H9 (cell line): ENCODE measurements around the gene SDHA. TPM values are rescaled to one million over a fixed set of nuclear protein-coding genes. Genes with fewer than 3 reads are reported as not detected.
"Not testable (repeated sequence)": the region's sequence is repeated elsewhere in the genome, so short reads cannot be mapped to it uniquely, and the experiment has no call there.

ENCODE experiments used
- DNase-seq: peaks from one replicate; pipeline ENCODE4 v3.0.0-alpha.2; 2017
- H2AFZ ChIP-seq: one replicate; pipeline ENCODE4 v1.6.1; 2013; ENCODE audit warnings: mild to moderate bottlenecking, low read length, control low read depth, moderate library complexity
- H2AK5ac ChIP-seq: 2 replicates; pipeline ENCODE4 v1.6.1; 2013; ENCODE audit warnings: low read length, control low read depth, mixed read lengths; ENCODE audit not compliant: insufficient read length
- H2BK120ac ChIP-seq: one replicate; pipeline ENCODE4 v1.6.1; 2013; ENCODE audit warnings: low read depth, mild to moderate bottlenecking, low read length, control low read depth, inconsistent platforms; ENCODE audit not compliant: poor library complexity, severe bottlenecking
- H2BK12ac ChIP-seq: 2 replicates; pipeline ENCODE4 v1.6.1; 2013; ENCODE audit warnings: low read length, control low read depth, mixed read lengths, low read depth; ENCODE audit not compliant: insufficient read length
- H2BK15ac ChIP-seq: 2 replicates; pipeline ENCODE4 v1.6.1; 2013; ENCODE audit warnings: low read depth, low read length, control low read depth
- H2BK20ac ChIP-seq: one replicate; pipeline ENCODE4 v1.6.1; 2013; ENCODE audit warnings: low read depth, mild to moderate bottlenecking, low read length, control low read depth, inconsistent platforms; ENCODE audit not compliant: poor library complexity, severe bottlenecking
- H2BK5ac ChIP-seq: 2 replicates; pipeline ENCODE4 v1.6.1; 2013; ENCODE audit warnings: low read length, control low read depth, mixed read lengths; ENCODE audit not compliant: insufficient read length
- H3K14ac ChIP-seq: 2 replicates; pipeline ENCODE4 v1.6.1; 2013; ENCODE audit warnings: low read length, control low read depth; ENCODE audit not compliant: insufficient read depth
- H3K18ac ChIP-seq: 2 replicates; pipeline ENCODE4 v1.6.1; 2013; ENCODE audit warnings: low read depth, mild to moderate bottlenecking, mixed read lengths, low read length, control low read depth; ENCODE audit not compliant: insufficient read length
- H3K23ac ChIP-seq: 2 replicates; pipeline ENCODE4 v1.6.1; 2013; ENCODE audit warnings: low read length, control low read depth, mixed read lengths, low read depth; ENCODE audit not compliant: insufficient read length
- H3K23me2 ChIP-seq: 2 replicates; pipeline ENCODE4 v1.6.1; 2013; ENCODE audit warnings: low read depth, mild to moderate bottlenecking, mixed read lengths, low read length, control low read depth; ENCODE audit not compliant: insufficient read length, poor library complexity, severe bottlenecking
- H3K27ac ChIP-seq: 2 replicates; pipeline ENCODE4 v1.5.1; 2013; ENCODE audit warnings: low read length, control low read depth, mixed read lengths, low read depth; ENCODE audit not compliant: insufficient read length
- H3K27me3 ChIP-seq: 2 replicates; pipeline ENCODE4 v1.6.1; 2013; ENCODE audit warnings: low read length, control low read depth, inconsistent platforms; ENCODE audit not compliant: insufficient read depth
- H3K4ac ChIP-seq: 2 replicates; pipeline ENCODE4 v1.6.1; 2013; ENCODE audit warnings: low read depth, mild to moderate bottlenecking, control low read depth, inconsistent platforms, low read length, moderate library complexity
- H3K4me1 ChIP-seq: 2 replicates; pipeline ENCODE4 v1.6.1; 2013; ENCODE audit warnings: low read length, control low read depth, inconsistent platforms; ENCODE audit not compliant: insufficient read depth
- H3K4me2 ChIP-seq: 2 replicates; pipeline ENCODE4 v1.6.1; 2013; ENCODE audit warnings: low read length, control low read depth, mixed read lengths; ENCODE audit not compliant: insufficient read length, insufficient read depth
- H3K56ac ChIP-seq: 2 replicates; pipeline ENCODE4 v1.6.1; 2013; ENCODE audit warnings: low read depth, mild to moderate bottlenecking, mixed read lengths, low read length, control low read depth; ENCODE audit not compliant: insufficient read length
- H3K79me1 ChIP-seq: 2 replicates; pipeline ENCODE4 v1.6.1; 2013; ENCODE audit warnings: low read depth, mild to moderate bottlenecking, moderate library complexity, low read length, control low read depth, inconsistent platforms; ENCODE audit not compliant: insufficient read depth, poor library complexity, severe bottlenecking
- H3K79me2 ChIP-seq: 2 replicates; pipeline ENCODE4 v1.6.1; 2013; ENCODE audit warnings: low read length, control low read depth, inconsistent platforms; ENCODE audit not compliant: insufficient read depth
- H3K9ac ChIP-seq: 2 replicates; pipeline ENCODE4 v1.6.1; 2013; ENCODE audit warnings: low read length, control low read depth, mixed read lengths; ENCODE audit not compliant: insufficient read length; ENCODE audit errors: extremely low read depth
- H3K9me3 ChIP-seq: one replicate; pipeline ENCODE4 v1.6.1; 2013; ENCODE audit warnings: low read depth, low read length, inconsistent platforms; ENCODE audit not compliant: control insufficient read depth
- H3T11ph ChIP-seq: one replicate; pipeline ENCODE4 v1.6.1; 2013; ENCODE audit warnings: mild to moderate bottlenecking, low read length, control low read depth, inconsistent platforms
- H4K20me1 ChIP-seq: one replicate; pipeline ENCODE4 v1.6.1; 2013; ENCODE audit not compliant: control insufficient read depth, insufficient read length, insufficient read depth
- H4K5ac ChIP-seq: 2 replicates; pipeline ENCODE4 v1.6.1; 2013; ENCODE audit warnings: low read depth, mild to moderate bottlenecking, mixed read lengths, low read length, control low read depth; ENCODE audit not compliant: insufficient read length
- H4K8ac ChIP-seq: replicated peaks from 2 replicates; pipeline ENCODE4 v1.6.1; 2013; ENCODE audit warnings: low read length, control low read depth, mixed read lengths, low read depth; ENCODE audit not compliant: insufficient read length
- H4K91ac ChIP-seq: 2 replicates; pipeline ENCODE4 v1.6.1; 2013; ENCODE audit warnings: low read depth, mild to moderate bottlenecking, moderate library complexity, mixed read lengths, low read length, control low read depth; ENCODE audit not compliant: insufficient read length
- H3K27ac Mint-ChIP-seq, 3 experiments: 2 replicates in 2 of 3; 3 replicates in 1 of 3; pipeline ENCODE4 v1.8.0; 2020 to 2021; ENCODE audit warnings: mixed read lengths in 3 of 3, mild to moderate bottlenecking in 1 of 3, moderate library complexity in 1 of 3
- H3K27me3 Mint-ChIP-seq: 2 replicates; pipeline ENCODE4 v1.8.0; 2021; ENCODE audit warnings: low read depth, mild to moderate bottlenecking, moderate library complexity, mixed read lengths
- H3K36me3 Mint-ChIP-seq, 3 experiments: 2 replicates in 2 of 3; 3 replicates in 1 of 3; pipeline ENCODE4 v1.8.0; 2020 to 2021; ENCODE audit warnings: low read depth in 3 of 3, mixed read lengths in 3 of 3; ENCODE audit not compliant: insufficient read depth in 1 of 3
- H3K4me1 Mint-ChIP-seq, 2 experiments: 2 replicates each; pipeline ENCODE4 v1.8.0; 2020; ENCODE audit warnings: mixed read lengths in 2 of 2
- H3K4me3 Mint-ChIP-seq, 2 experiments: 2 replicates in 1 of 2; 3 replicates in 1 of 2; pipeline ENCODE4 v1.8.0; 2020 to 2021; ENCODE audit warnings: mild to moderate bottlenecking in 2 of 2, mixed read lengths in 2 of 2, moderate library complexity in 1 of 2
- H3K9me3 Mint-ChIP-seq, 2 experiments: 2 replicates in 1 of 2; 3 replicates in 1 of 2; pipeline ENCODE4 v1.8.0; 2020; ENCODE audit warnings: mild to moderate bottlenecking in 2 of 2, mixed read lengths in 2 of 2, moderate library complexity in 1 of 2
- WGBS: extraction: QIAGEN DNeasy Blood & Tissue Kit; methylation state at CpG from one replicate; pipeline ENCODE4 v1.1.7; 2013; ENCODE audit warnings: missing lambda C conversion rate, low lambda C conversion rate, mixed read lengths; ENCODE audit not compliant: insufficient read length; ENCODE audit errors: extremely low coverage; 5-methylcytosine and 5-hydroxymethylcytosine counted together
- total RNA-seq: library from RNA; stranded (reverse); gene quantifications from 2 replicates; pipeline ENCODE4 v1.2.1, GENCODE V29; 2021

SDHA gene
- total RNA-seq, 1 experiment from 2014 or later = 84.8 TPM

DNA sequence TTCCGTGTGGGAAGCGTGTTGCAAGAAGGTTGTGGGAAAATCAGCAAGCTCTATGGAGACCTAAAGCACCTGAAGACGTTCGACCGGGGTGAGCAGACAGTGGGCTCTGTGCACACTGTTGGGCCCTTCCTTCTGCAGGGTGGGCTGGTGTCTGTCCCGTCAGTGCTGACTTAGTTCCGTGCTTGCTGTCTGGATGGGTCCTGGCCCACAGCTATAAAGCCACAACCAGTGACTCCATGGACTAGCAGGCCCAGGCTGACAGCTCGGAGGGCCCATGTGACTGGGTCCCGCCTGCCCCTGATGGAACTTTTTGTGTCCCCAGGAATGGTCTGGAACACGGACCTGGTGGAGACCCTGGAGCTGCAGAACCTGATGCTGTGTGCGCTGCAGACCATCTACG, 32.9 kb downstream of the SDHA start:
- H3K9me3 ChIP-seq, H3K4ac ChIP-seq, H2AK5ac ChIP-seq, H3K27me3 ChIP-seq, H3K14ac ChIP-seq, H2BK20ac ChIP-seq, H3K27ac ChIP-seq, DNase-seq, H3T11ph ChIP-seq, H3K79me1 ChIP-seq, H3K27ac Mint-ChIP-seq, H3K79me2 ChIP-seq, H4K20me1 ChIP-seq, H3K4me1 Mint-ChIP-seq, H2BK5ac ChIP-seq, H3K23ac ChIP-seq, H4K5ac ChIP-seq, H4K8ac ChIP-seq, H3K9ac ChIP-seq, H2AFZ ChIP-seq, H4K91ac ChIP-seq, H3K27me3 Mint-ChIP-seq, H3K18ac ChIP-seq, H2BK12ac ChIP-seq, H2BK15ac ChIP-seq, H3K4me3 Mint-ChIP-seq, H2BK120ac ChIP-seq, H3K56ac ChIP-seq, H3K23me2 ChIP-seq, H3K4me2 ChIP-seq, H3K4me1 ChIP-seq: not testable (repeated sequence)
- peaks cover 9 to 14% of the 10 kb centered on the region in 2 experiments; a peak in 4 of 5 replicates for H3K9me3 Mint-ChIP-seq
- WGBS = no CpG with 5 or more reads among the region's 12 CpGs
- peaks cover 72 to 83% (median 76%) of the 10 kb centered on the region in 3 experiments for H3K36me3 Mint-ChIP-seq

DNA sequence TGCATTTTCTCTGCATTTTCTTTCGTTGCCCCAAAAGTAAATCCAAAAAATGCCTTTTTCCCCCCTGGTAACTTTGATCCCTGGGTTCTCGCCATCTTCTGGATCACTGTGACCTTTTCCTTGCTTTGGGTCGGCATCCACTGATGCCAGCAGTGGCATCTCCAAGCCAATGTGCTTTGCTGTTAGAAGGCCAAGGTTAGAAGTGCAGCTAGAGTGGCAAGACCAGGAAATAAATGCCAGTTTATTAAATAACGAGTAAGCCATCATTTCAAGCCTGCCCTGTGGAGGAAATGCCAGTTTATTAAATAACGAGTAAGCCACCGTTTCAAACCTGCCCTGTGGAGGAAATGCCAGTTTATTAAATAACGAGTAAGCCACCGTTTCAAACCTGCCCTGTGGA, 33.4 kb downstream of the SDHA start:
- Mint-ChIP-seq H3K9me3 (peaks cover 9 to 14% of the 10 kb centered on the region in 2 experiments; a peak in 4 of 5 replicates), H3K36me3 (peaks cover 72 to 83% (median 76%) of the 10 kb centered on the region in 3 experiments)
- not testable (repeated sequence) for H2BK20ac ChIP-seq, H4K5ac ChIP-seq, H2BK15ac ChIP-seq, H3K14ac ChIP-seq, H3K27ac Mint-ChIP-seq, H2AFZ ChIP-seq, H3K9ac ChIP-seq, H3K4me1 Mint-ChIP-seq, H3K4me2 ChIP-seq, H3K18ac ChIP-seq, H3K23me2 ChIP-seq, H3K27ac ChIP-seq, H2AK5ac ChIP-seq, H4K8ac ChIP-seq, H3K79me2 ChIP-seq, H4K91ac ChIP-seq, H3K4ac ChIP-seq, H2BK12ac ChIP-seq, H3T11ph ChIP-seq, H3K27me3 Mint-ChIP-seq, H2BK120ac ChIP-seq, H3K4me1 ChIP-seq, H3K4me3 Mint-ChIP-seq, H2BK5ac ChIP-seq, DNase-seq, H4K20me1 ChIP-seq, H3K23ac ChIP-seq, H3K79me1 ChIP-seq, H3K56ac ChIP-seq, H3K27me3 ChIP-seq, H3K9me3 ChIP-seq
- no CpG with 5 or more reads among the region's 8 CpGs for WGBS
